ENCODE results near the gene RFPL3.

DNA sequence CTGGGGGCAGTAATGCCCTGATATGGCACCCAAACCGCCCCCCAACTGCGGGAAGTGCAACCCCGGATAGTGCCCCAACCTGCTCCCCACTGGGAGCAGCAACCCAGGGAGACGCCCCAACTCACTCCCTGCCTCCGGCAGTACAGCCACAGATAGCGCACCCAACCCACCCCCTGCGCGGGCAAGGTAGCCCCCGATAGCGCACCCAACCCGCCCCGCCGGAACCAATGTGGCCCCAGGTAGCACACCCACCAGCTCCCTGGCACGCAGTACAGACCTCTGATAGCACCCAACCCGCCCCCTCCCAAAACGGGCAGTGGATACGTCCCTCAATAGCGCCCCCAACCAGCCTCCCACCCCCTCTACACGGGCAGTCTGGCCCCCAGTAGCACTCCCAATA, 3.8 kb upstream of the RFPL3 start:
- TF ChIP-seq, protein P1, sequence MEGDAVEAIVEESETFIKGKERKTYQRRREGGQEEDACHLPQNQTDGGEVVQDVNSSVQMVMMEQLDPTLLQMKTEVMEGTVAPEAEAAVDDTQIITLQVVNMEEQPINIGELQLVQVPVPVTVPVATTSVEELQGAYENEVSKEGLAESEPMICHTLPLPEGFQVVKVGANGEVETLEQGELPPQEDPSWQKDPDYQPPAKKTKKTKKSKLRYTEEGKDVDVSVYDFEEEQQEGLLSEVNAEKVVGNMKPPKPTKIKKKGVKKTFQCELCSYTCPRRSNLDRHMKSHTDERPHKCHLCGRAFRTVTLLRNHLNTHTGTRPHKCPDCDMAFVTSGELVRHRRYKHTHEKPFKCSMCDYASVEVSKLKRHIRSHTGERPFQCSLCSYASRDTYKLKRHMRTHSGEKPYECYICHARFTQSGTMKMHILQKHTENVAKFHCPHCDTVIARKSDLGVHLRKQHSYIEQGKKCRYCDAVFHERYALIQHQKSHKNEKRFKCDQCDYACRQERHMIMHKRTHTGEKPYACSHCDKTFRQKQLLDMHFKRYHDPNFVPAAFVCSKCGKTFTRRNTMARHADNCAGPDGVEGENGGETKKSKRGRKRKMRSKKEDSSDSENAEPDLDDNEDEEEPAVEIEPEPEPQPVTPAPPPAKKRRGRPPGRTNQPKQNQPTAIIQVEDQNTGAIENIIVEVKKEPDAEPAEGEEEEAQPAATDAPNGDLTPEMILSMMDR (IDR thresholded peaks at IDR 0.05), result no peak
- no peak for TF ChIP-seq POLR2A (IDR thresholded peaks at IDR 0.05)

Data from Peyer's patch (tissue), 4 donors.